SJCRH30 (cell line): ENCODE measurements around the gene SCARF2. TPM values are rescaled to one million over a fixed set of nuclear protein-coding genes. Genes with fewer than 3 reads are reported as not detected.
"Not testable (repeated sequence)": the region's sequence is repeated elsewhere in the genome, so short reads cannot be mapped to it uniquely, and the experiment has no call there.

ENCODE experiments used
- DNase-seq, 2 experiments: peaks; one replicate each; pipeline ENCODE4 v3.0.0-alpha.2; 2015 to 2020
- H3K27ac ChIP-seq: fragments of 250-450 bp; sonication (Bioruptor Pico); 2 replicates; pipeline ENCODE4 v1.5.1; 2020; ENCODE audit warnings: mild to moderate bottlenecking, moderate library complexity
- H3K27me3 ChIP-seq: fragments of 250-450 bp; sonication (Bioruptor Pico); 2 replicates; pipeline ENCODE4 v1.5.1; 2020; ENCODE audit warnings: mild to moderate bottlenecking, moderate library complexity
- H3K36me3 ChIP-seq: fragments of 250-450 bp; sonication (Bioruptor Pico); 2 replicates; pipeline ENCODE4 v1.5.1; 2020; ENCODE audit warnings: mild to moderate bottlenecking, moderate library complexity
- H3K4me1 ChIP-seq: fragments of 250-450 bp; sonication (Bioruptor Pico); 2 replicates; pipeline ENCODE4 v1.5.1; 2020; ENCODE audit warnings: mild to moderate bottlenecking, moderate library complexity
- H3K4me3 ChIP-seq: fragments of 250-450 bp; sonication (Bioruptor Pico); 2 replicates; pipeline ENCODE4 v1.5.1; 2020; ENCODE audit warnings: mild to moderate bottlenecking, moderate library complexity
- H3K9me3 ChIP-seq: fragments of 250-450 bp; sonication (Bioruptor Pico); replicated peaks from 2 replicates; pipeline ENCODE4 v1.5.1; 2020; ENCODE audit warnings: mild to moderate bottlenecking, moderate library complexity
- total RNA-seq: library from RNA; depleted of rRNA; stranded (reverse); fragments of >200 nt; shearing (Covaris generic); gene quantifications from 2 replicates; pipeline ENCODE4 v1.2.3, GENCODE V29; 2014; rRNA removed

The SCARF2 gene
- total RNA-seq, 1 experiment from 2014 or later = 12.9 TPM

GRCh38 chr22:20378110-20378509 lies 59.5 kb downstream of the SCARF2 start:
- Histone ChIP-seq H3K27ac (no peak overlapping the region), H3K9me3 (no peaks in the 10 kb centered on the region), H3K4me3 (no peak overlapping the region), H3K36me3 (no peaks in the 10 kb centered on the region), H3K4me1 (peaks cover 4% of the 10 kb centered on the region), H3K27me3 (no peaks in the 10 kb centered on the region)
- no peak for DNase-seq

GRCh38 chr22:20376983-20377382 lies 60.6 kb downstream of the SCARF2 start:
- DNase-seq, H3K27me3 ChIP-seq, H3K4me1 ChIP-seq, H3K9me3 ChIP-seq, H3K27ac ChIP-seq, H3K4me3 ChIP-seq, H3K36me3 ChIP-seq: not testable (repeated sequence)

DNA sequence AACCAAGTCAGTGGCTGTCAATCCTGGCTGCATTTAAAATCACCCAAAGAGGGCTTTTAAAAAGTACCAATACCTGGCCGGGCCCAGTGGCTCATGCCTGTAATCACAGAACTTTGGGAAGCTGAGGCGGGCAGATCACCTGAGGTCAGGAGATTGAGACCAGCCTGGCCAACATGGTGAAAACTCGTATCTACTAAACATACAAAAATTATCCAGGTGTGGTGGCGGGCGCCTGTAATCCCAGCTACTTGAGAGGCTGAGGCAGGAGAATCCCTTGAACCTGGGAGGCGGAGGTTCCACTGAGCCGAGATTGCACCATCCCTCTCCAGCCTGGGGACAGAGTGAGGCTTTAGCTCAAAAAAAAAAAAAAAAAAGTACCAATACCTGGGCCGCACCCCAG lies 61.3 kb downstream of the SCARF2 start:
- DNase-seq, H3K27ac ChIP-seq, H3K9me3 ChIP-seq, H3K4me1 ChIP-seq, H3K4me3 ChIP-seq, H3K36me3 ChIP-seq, H3K27me3 ChIP-seq: not testable (repeated sequence)

Other genes starting within 250 kb of the SCARF2 start
- gene RTN4R, start 169.5 kb downstream of the SCARF2 start, total RNA-seq = 0.10 and 0.30 TPM in 2 replicates
- gene DGCR6L, start 117.8 kb downstream of the SCARF2 start, total RNA-seq = 25.8 and 31.1 TPM in 2 replicates
- gene ZNF74, start 43.7 kb downstream of the SCARF2 start, total RNA-seq = 22.7 and 24.3 TPM in 2 replicates
- gene KLHL22, start 58.0 kb upstream of the SCARF2 start, total RNA-seq = 12.2 and 12.7 TPM in 2 replicates
- 14.7 and 15.2 TPM in 2 replicates for gene MED15, start 69.8 kb upstream of the SCARF2 start, total RNA-seq